ENCODE results near the gene RNF123.
"Not testable (repeated sequence)": the region's sequence is repeated elsewhere in the genome, so short reads cannot be mapped to it uniquely, and the experiment has no call there.

The RNF123 gene

DNA sequence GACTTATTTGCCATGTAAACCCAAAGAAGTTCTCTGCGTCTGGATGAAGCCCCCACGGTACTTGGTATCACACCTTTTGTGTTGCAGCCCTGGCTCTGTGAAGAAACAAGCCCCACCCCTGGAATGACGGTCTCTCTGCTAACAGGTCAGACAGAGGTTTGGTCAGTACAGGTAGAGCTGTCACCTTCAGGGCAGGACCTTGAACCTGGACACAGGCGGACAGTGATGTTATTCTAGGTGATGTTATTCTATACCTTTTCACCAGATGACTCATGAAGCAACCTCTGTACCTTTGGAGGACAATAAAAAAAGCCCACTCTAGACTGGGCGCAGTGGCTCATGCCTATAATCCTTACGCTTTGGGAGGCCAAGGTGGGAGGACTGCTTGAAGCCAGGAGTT, 45.4 kb downstream of the RNF123 start:
- peaks cover 23% of the 10 kb centered on the region for H3K36me3 ChIP-seq (ENCODE audit: control insufficient read depth, insufficient read depth, low read length)
- H3K4me1 ChIP-seq (ENCODE audit: control insufficient read depth, insufficient read depth, low read length), result no peaks in the 10 kb centered on the region
- H3K4me3 ChIP-seq (ENCODE audit: low read length), result no peak overlapping the region
- H3K9ac ChIP-seq (ENCODE audit: low read length), result no peak overlapping the region
- no peak overlapping the region for H3K27ac ChIP-seq (ENCODE audit: low read depth, low read length)
- no peaks in the 10 kb centered on the region for H3K27me3 ChIP-seq (ENCODE audit: control insufficient read depth, insufficient read depth, low read length)

- Histone ChIP-seq H3K9ac (ENCODE audit: low read length) (no peak overlapping the region), H3K4me3 (ENCODE audit: low read length) (no peak overlapping the region), H3K4me1 (ENCODE audit: control insufficient read depth, insufficient read depth, low read length) (no peaks in the 10 kb centered on the region), H3K27ac (ENCODE audit: low read depth, low read length) (no peak overlapping the region), H3K27me3 (ENCODE audit: control insufficient read depth, insufficient read depth, low read length) (no peaks in the 10 kb centered on the region), H3K36me3 (ENCODE audit: control insufficient read depth, insufficient read depth, low read length) (peaks cover 9% of the 10 kb centered on the region)
Observed at GRCh38 chr3:49738067-49738713, 48.8 kb downstream of the RNF123 start.

- Histone ChIP-seq H3K4me3 (ENCODE audit: low read length) (no peak overlapping the region), H3K27me3 (ENCODE audit: control insufficient read depth, insufficient read depth, low read length) (no peaks in the 10 kb centered on the region), H3K9ac (ENCODE audit: low read length) (no peak overlapping the region), H3K36me3 (ENCODE audit: control insufficient read depth, insufficient read depth, low read length) (peaks cover 7% of the 10 kb centered on the region), H3K27ac (ENCODE audit: low read depth, low read length) (no peak overlapping the region), H3K4me1 (ENCODE audit: control insufficient read depth, insufficient read depth, low read length) (no peaks in the 10 kb centered on the region)
Observed at GRCh38 chr3:49740427-49740826, 51.1 kb downstream of the RNF123 start.

GRCh38 chr3:49745986-49746385, 56.6 kb downstream of the RNF123 start:
- Histone ChIP-seq H3K9ac (ENCODE audit: low read length) (no peak overlapping the region), H3K36me3 (ENCODE audit: control insufficient read depth, insufficient read depth, low read length) (no peaks in the 10 kb centered on the region), H3K4me3 (ENCODE audit: low read length) (no peak overlapping the region), H3K27me3 (ENCODE audit: control insufficient read depth, insufficient read depth, low read length) (no peaks in the 10 kb centered on the region), H3K27ac (ENCODE audit: low read depth, low read length) (no peak overlapping the region), H3K4me1 (ENCODE audit: control insufficient read depth, insufficient read depth, low read length) (peaks cover 3% of the 10 kb centered on the region)

DNA sequence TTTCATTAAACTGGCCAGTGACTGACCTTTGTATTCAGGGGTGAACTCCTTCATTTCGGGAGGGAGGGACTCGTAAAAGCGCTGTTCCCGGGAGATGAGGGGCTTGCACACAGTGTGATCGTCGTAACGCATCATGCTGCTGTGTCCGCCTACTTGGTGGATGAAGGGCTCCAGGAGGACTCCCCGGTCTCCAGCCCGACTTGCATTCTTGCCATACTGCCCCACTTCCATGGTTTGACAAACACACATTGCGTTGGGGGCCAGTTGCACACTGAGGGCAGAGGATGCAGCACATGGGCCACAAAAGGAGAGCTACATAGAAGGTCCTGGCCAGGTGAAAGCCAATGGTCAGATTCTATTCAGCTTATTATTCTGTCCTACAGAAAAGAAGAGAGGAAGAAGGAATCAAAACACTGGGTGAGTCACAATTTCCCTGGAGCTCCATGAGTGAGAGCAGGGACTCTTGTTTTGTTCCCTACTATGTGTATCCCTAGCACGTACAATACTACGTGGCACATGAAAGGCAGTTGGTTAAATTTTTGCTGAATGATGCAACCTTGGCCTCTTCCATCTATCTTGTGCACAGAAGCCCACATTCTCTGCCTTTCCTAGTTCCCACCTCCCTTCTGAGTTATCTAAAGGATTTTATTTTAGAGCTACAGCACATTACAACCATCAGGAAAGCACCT, 58.6 kb downstream of the RNF123 start:
- Histone ChIP-seq H3K36me3 (ENCODE audit: control insufficient read depth, insufficient read depth, low read length) (no peaks in the 10 kb centered on the region), H3K4me1 (ENCODE audit: control insufficient read depth, insufficient read depth, low read length) (peaks cover 3% of the 10 kb centered on the region), H3K9ac (ENCODE audit: low read length) (no peak overlapping the region), H3K4me3 (ENCODE audit: low read length) (no peak overlapping the region), H3K27me3 (ENCODE audit: control insufficient read depth, insufficient read depth, low read length) (no peaks in the 10 kb centered on the region), H3K27ac (ENCODE audit: low read depth, low read length) (no peak overlapping the region)

DNA sequence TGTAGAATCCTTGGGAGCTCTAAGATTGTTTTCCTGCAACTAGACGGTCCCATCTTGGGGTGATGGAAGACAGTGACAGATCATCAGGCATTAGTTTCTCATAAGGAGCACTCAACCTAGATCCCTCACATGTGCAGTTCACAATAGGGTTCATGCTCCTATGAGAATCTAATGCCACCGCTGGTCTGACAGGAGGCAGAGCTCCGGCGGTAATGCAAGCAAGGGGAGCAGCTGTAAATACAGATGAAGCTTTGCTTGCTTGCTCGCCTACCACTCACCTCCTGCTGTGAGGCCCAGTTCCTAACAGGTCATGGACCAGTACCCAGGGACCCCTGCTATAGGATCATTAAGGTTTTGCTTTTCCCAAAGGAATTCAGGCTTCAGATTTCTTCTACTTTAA, 59.5 kb downstream of the RNF123 start:
- not testable (repeated sequence) for H3K36me3 ChIP-seq (ENCODE audit: control insufficient read depth, insufficient read depth, low read length); H3K9ac ChIP-seq (ENCODE audit: low read length); H3K4me3 ChIP-seq (ENCODE audit: low read length); H3K27me3 ChIP-seq (ENCODE audit: control insufficient read depth, insufficient read depth, low read length); H3K27ac ChIP-seq (ENCODE audit: low read depth, low read length); H3K4me1 ChIP-seq (ENCODE audit: control insufficient read depth, insufficient read depth, low read length)

DNA sequence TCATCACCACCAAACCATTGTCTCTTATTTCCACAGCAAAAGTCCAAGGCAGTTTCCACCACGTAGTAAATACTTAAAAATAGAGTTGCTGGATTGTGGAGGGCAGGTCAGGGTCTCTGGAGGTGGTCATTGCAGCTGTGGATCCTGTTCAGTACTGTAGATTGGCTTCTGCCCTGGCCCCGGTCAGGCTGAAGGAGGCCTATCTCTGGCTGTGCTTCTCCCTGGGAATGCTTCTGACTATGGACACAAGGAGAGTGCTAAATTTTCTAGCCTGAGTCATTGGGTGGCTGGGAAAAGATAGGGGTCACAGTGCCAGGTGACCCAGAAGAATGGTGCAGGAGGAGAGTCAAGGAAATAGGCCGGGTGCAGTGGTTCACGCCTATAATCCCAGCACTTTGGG, 60.7 kb downstream of the RNF123 start:
- no peak overlapping the region for H3K9ac ChIP-seq (ENCODE audit: low read length)
- H3K4me3 ChIP-seq (ENCODE audit: low read length), result no peak overlapping the region
- peaks cover 5% of the 10 kb centered on the region for H3K4me1 ChIP-seq (ENCODE audit: control insufficient read depth, insufficient read depth, low read length)
- H3K36me3 ChIP-seq (ENCODE audit: control insufficient read depth, insufficient read depth, low read length), result no peaks in the 10 kb centered on the region
- no peaks in the 10 kb centered on the region for H3K27me3 ChIP-seq (ENCODE audit: control insufficient read depth, insufficient read depth, low read length)
- H3K27ac ChIP-seq (ENCODE audit: low read depth, low read length), result no peak overlapping the region

- H3K27ac ChIP-seq (ENCODE audit: low read depth, low read length), result no peak overlapping the region
- H3K4me1 ChIP-seq (ENCODE audit: control insufficient read depth, insufficient read depth, low read length), result peaks cover 3% of the 10 kb centered on the region
- no peaks in the 10 kb centered on the region for H3K36me3 ChIP-seq (ENCODE audit: control insufficient read depth, insufficient read depth, low read length)
- no peaks in the 10 kb centered on the region for H3K27me3 ChIP-seq (ENCODE audit: control insufficient read depth, insufficient read depth, low read length)
- no peak overlapping the region for H3K9ac ChIP-seq (ENCODE audit: low read length)
- no peak overlapping the region for H3K4me3 ChIP-seq (ENCODE audit: low read length)
Observed at GRCh38 chr3:49751501-49751900, 62.1 kb downstream of the RNF123 start.

- Histone ChIP-seq H3K27ac (ENCODE audit: low read depth, low read length) (no peak overlapping the region), H3K4me1 (ENCODE audit: control insufficient read depth, insufficient read depth, low read length) (peaks cover 3% of the 10 kb centered on the region), H3K27me3 (ENCODE audit: control insufficient read depth, insufficient read depth, low read length) (no peaks in the 10 kb centered on the region), H3K9ac (ENCODE audit: low read length) (no peak overlapping the region), H3K36me3 (ENCODE audit: control insufficient read depth, insufficient read depth, low read length) (no peaks in the 10 kb centered on the region), H3K4me3 (ENCODE audit: low read length) (no peak overlapping the region)
Observed at GRCh38 chr3:49754536-49754935, 65.2 kb downstream of the RNF123 start.

DNA sequence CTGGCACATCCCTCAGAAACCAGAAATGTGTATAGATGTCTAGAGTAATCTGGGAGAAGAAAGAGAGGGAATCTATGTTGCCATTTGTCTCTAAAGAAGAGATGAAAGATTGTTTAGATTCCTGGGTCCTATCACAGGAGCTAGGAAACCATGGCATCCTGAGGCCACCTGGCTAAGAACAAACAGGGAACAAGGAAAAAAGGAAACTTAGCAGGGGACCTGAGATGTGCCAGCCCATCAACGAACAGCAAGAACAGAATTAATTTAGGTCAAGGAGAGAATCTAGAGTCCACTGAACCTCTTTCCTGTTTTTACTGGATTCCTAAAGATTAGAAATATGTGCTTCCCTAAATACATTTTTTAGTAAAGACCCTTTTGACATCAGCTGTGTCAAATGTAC, 66.7 kb downstream of the RNF123 start:
- H3K27ac ChIP-seq (ENCODE audit: low read depth, low read length), result no peak overlapping the region
- no peak overlapping the region for H3K4me3 ChIP-seq (ENCODE audit: low read length)
- H3K27me3 ChIP-seq (ENCODE audit: control insufficient read depth, insufficient read depth, low read length), result no peaks in the 10 kb centered on the region
- H3K4me1 ChIP-seq (ENCODE audit: control insufficient read depth, insufficient read depth, low read length), result peaks cover 3% of the 10 kb centered on the region
- no peak overlapping the region for H3K9ac ChIP-seq (ENCODE audit: low read length)
- H3K36me3 ChIP-seq (ENCODE audit: control insufficient read depth, insufficient read depth, low read length), result no peaks in the 10 kb centered on the region

GRCh38 chr3:49757197-49757596, 67.8 kb downstream of the RNF123 start:
- Histone ChIP-seq H3K4me1 (ENCODE audit: control insufficient read depth, insufficient read depth, low read length) (peaks cover 3% of the 10 kb centered on the region), H3K4me3 (ENCODE audit: low read length) (no peak overlapping the region)

DNA sequence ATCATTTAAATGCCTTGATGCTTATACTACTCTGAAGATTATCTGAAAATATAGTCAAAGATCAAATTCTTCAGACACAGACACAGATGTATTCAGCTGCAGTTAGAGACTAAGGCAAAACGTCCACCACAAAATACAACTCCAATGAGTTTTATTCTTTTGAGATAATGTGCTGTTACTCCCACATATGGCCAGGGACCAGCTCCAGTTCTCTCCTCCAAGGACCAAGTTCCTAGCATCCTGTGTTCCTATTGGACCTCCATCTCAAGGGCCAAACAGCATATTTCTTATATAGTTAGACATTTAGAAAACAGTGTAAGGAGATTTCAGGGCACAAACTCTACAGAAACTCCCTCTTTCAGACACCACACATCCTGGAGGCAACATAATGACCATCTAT, 69.9 kb downstream of the RNF123 start:
- H3K27ac ChIP-seq (ENCODE audit: low read depth, low read length), result no peak overlapping the region
- no peaks in the 10 kb centered on the region for H3K4me1 ChIP-seq (ENCODE audit: control insufficient read depth, insufficient read depth, low read length)

More at GRCh38 chr3:49757197-49757596, 67.8 kb downstream of the RNF123 start:
- no peak overlapping the region for H3K27ac ChIP-seq (ENCODE audit: low read depth, low read length)
- H3K36me3 ChIP-seq (ENCODE audit: control insufficient read depth, insufficient read depth, low read length), result no peaks in the 10 kb centered on the region
- no peak overlapping the region for H3K9ac ChIP-seq (ENCODE audit: low read length)
- H3K27me3 ChIP-seq (ENCODE audit: control insufficient read depth, insufficient read depth, low read length), result no peaks in the 10 kb centered on the region

GRCh38 chr3:49761661-49762060, 72.3 kb downstream of the RNF123 start:
- Histone ChIP-seq H3K27me3 (ENCODE audit: control insufficient read depth, insufficient read depth, low read length) (no peaks in the 10 kb centered on the region), H3K4me3 (ENCODE audit: low read length) (no peak overlapping the region), H3K36me3 (ENCODE audit: control insufficient read depth, insufficient read depth, low read length) (no peaks in the 10 kb centered on the region), H3K9ac (ENCODE audit: low read length) (no peak overlapping the region), H3K27ac (ENCODE audit: low read depth, low read length) (no peak overlapping the region), H3K4me1 (ENCODE audit: control insufficient read depth, insufficient read depth, low read length) (no peaks in the 10 kb centered on the region)

More for the DNA sequence above, 69.9 kb downstream of the RNF123 start:
- no peaks in the 10 kb centered on the region for H3K27me3 ChIP-seq (ENCODE audit: control insufficient read depth, insufficient read depth, low read length)
- H3K36me3 ChIP-seq (ENCODE audit: control insufficient read depth, insufficient read depth, low read length), result no peaks in the 10 kb centered on the region
- H3K9ac ChIP-seq (ENCODE audit: low read length), result no peak overlapping the region
- no peak overlapping the region for H3K4me3 ChIP-seq (ENCODE audit: low read length)
